OCI-LY7 (cell line): ENCODE measurements around the gene BICDL2.

Experiments
- CTCF ChIP-seq: fragments of 200-600 bp; sonication (generic); conservative IDR thresholded peaks from 2 replicates; pipeline ENCODE4 v1.5.1; 2014; ENCODE audit warnings: mild to moderate bottlenecking, antibody characterized with exemption, low read length, moderate library complexity, mixed read lengths
- EZH2phosphoT487 ChIP-seq: fragments of 200-600 bp; sonication (generic); IDR thresholded peaks from 2 replicates; pipeline ENCODE4 v1.6.1; 2018; ENCODE audit warnings: low read depth, borderline replicate concordance, mild to moderate bottlenecking, mixed run types, antibody characterized with exemption, low read length, moderate library complexity, mixed read lengths

- no peak for TF ChIP-seq CTCF
- TF ChIP-seq EZH2phosphoT487 = no peak
Measured at GRCh38 chr16:3062553-3062952, 25.8 kb upstream of the BICDL2 start.
